Dendritic cell treated with granulocyte-macrophage colony-stimulating factor and Interleukin-4, amounts not matched to agents 40 ng/mL and 50 ng/mL, for 4 days (primary cell): ENCODE results near the gene APOA1.

Experiments
- H3K27ac Mint-ChIP-seq: one replicate; pipeline ENCODE4 v1.8.0; 2022; ENCODE audit warnings: mild to moderate bottlenecking, mixed read lengths
- H3K27me3 Mint-ChIP-seq: one replicate; pipeline ENCODE4 v1.8.0; 2022; ENCODE audit warnings: mild to moderate bottlenecking, mixed read lengths
- H3K36me3 Mint-ChIP-seq: one replicate; pipeline ENCODE4 v1.8.0; 2022; ENCODE audit warnings: low read depth, mixed read lengths
- H3K4me1 Mint-ChIP-seq: one replicate; pipeline ENCODE4 v1.8.0; 2022; ENCODE audit warnings: low read depth, mixed read lengths
- H3K4me3 Mint-ChIP-seq: one replicate; pipeline ENCODE4 v1.8.0; 2022; ENCODE audit warnings: mild to moderate bottlenecking, moderate library complexity, mixed read lengths
- H3K9me3 Mint-ChIP-seq: one replicate; pipeline ENCODE4 v1.8.0; 2022; ENCODE audit warnings: mixed read lengths
- intact Hi-C: fragments of 100-400 bp; cut with micrococcal nuclease; formaldehyde crosslinking; loops from one replicate; pipeline ENCODE4 v1.15.0; 2022

Gene APOA1

GRCh38 chr11:116852261-116853031 is 15.0 kb upstream of the APOA1 start:
- no peaks in the 10 kb centered on the region for H3K27me3 Mint-ChIP-seq
- peak overlapping the region; percentile 88 for H3K27ac Mint-ChIP-seq
- H3K9me3 Mint-ChIP-seq, result no peaks in the 10 kb centered on the region
- peaks cover 47% of the 10 kb centered on the region for H3K36me3 Mint-ChIP-seq
- intact Hi-C loops, result no loop called here
- H3K4me3 Mint-ChIP-seq, result peak overlapping the region; percentile 27
- H3K4me1 Mint-ChIP-seq, result peaks cover 69% of the 10 kb centered on the region

- H3K36me3 Mint-ChIP-seq, result peaks cover 47% of the 10 kb centered on the region
- H3K27ac Mint-ChIP-seq, result peak overlapping the region; percentile 88
- H3K4me3 Mint-ChIP-seq, result peak overlapping the region; percentile 51
- intact Hi-C loops, result no loop called here
- no peaks in the 10 kb centered on the region for H3K27me3 Mint-ChIP-seq
- H3K4me1 Mint-ChIP-seq, result peaks cover 68% of the 10 kb centered on the region
- H3K9me3 Mint-ChIP-seq, result no peaks in the 10 kb centered on the region
These were observed 14.2 kb upstream of the APOA1 start for GRCh38 chr11:116851626-116852025.

- no peak overlapping the region for H3K4me3 Mint-ChIP-seq
These were observed 12.1 kb upstream of the APOA1 start for GRCh38 chr11:116849486-116849885.

DNA sequence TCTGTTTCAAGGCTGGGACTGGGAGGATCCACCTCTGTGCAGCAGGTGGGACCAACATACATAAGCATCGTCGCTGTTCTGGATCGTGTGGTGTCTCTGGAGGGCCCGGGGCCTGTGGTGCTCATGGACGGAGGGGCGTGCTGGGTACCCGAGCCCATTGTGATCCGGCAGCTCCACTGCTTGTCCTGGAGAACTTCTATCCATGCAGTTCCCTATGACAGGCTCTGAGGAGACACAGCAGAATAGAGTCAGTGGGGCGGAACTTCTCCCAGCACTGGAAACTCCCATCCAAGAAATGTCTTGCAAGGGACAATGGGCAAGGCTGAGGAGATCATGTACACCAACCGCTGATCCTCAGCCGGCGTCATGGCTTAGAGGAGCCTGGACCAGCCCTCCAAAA is 11.6 kb upstream of the APOA1 start:
- Mint-ChIP-seq H3K9me3 (no peaks in the 10 kb centered on the region), H3K36me3 (peaks cover 58% of the 10 kb centered on the region), H3K4me3 (no peak overlapping the region), H3K27ac (peak overlapping the region; percentile 88), H3K27me3 (no peaks in the 10 kb centered on the region), H3K4me1 (peaks cover 45% of the 10 kb centered on the region)
- intact Hi-C loops, result loop anchor here (1.0 kb wide), 1 partner anchor 14 kb away; no protein-coding TSS in a partner anchor

More at GRCh38 chr11:116849486-116849885, 12.1 kb upstream of the APOA1 start:
- H3K4me1 Mint-ChIP-seq, result peaks cover 49% of the 10 kb centered on the region
- no peaks in the 10 kb centered on the region for H3K27me3 Mint-ChIP-seq
- intact Hi-C loops, result loop anchor here (1.0 kb wide), 1 partner anchor 14 kb away; no protein-coding TSS in a partner anchor
- H3K36me3 Mint-ChIP-seq, result peaks cover 54% of the 10 kb centered on the region
- no peaks in the 10 kb centered on the region for H3K9me3 Mint-ChIP-seq
- H3K27ac Mint-ChIP-seq, result peak overlapping the region; percentile 88

GRCh38 chr11:116847612-116848011 is 10.2 kb upstream of the APOA1 start:
- intact Hi-C loops, result no loop called here
- Mint-ChIP-seq H3K4me1 (peaks cover 31% of the 10 kb centered on the region), H3K4me3 (no peak overlapping the region), H3K27me3 (no peaks in the 10 kb centered on the region), H3K36me3 (peaks cover 72% of the 10 kb centered on the region), H3K9me3 (no peaks in the 10 kb centered on the region), H3K27ac (no peak overlapping the region)

- intact Hi-C loops, result no loop called here
These were observed 7.3 kb upstream of the APOA1 start for GRCh38 chr11:116844722-116845121.

DNA sequence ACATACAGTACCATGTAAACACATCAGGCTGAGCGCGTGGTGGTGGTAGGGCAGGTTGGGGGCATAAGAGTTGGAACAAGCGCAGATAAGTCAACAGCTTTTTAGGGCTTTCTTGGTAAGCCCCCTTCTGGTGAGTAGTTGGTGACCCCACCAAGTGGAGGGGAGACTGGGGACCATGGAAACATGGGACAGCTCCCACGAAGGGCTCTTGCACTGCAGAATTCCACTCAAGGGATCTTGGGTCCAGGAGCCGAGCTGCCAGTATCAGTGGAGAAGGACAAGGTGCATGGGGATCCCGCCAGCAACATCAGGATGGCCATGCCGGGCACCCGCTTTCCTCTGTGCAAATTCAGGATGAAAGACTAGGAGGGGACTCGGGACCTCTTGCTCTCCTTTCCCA is 6.2 kb upstream of the APOA1 start:
- peaks cover 5% of the 10 kb centered on the region for H3K4me1 Mint-ChIP-seq
- H3K27ac Mint-ChIP-seq, result no peak overlapping the region
- intact Hi-C loops, result no loop called here
- H3K36me3 Mint-ChIP-seq, result peaks cover 58% of the 10 kb centered on the region
- H3K27me3 Mint-ChIP-seq, result no peaks in the 10 kb centered on the region
- no peaks in the 10 kb centered on the region for H3K9me3 Mint-ChIP-seq
- no peak overlapping the region for H3K4me3 Mint-ChIP-seq

More at GRCh38 chr11:116844722-116845121, 7.3 kb upstream of the APOA1 start:
- Mint-ChIP-seq H3K36me3 (peaks cover 68% of the 10 kb centered on the region), H3K4me3 (no peak overlapping the region), H3K9me3 (no peaks in the 10 kb centered on the region), H3K27ac (no peak overlapping the region), H3K4me1 (peaks cover 11% of the 10 kb centered on the region), H3K27me3 (no peaks in the 10 kb centered on the region)

- no peak overlapping the region for H3K27ac Mint-ChIP-seq
- no peaks in the 10 kb centered on the region for H3K27me3 Mint-ChIP-seq
- peaks cover 5% of the 10 kb centered on the region for H3K4me1 Mint-ChIP-seq
- no peak overlapping the region for H3K4me3 Mint-ChIP-seq
- H3K9me3 Mint-ChIP-seq, result no peaks in the 10 kb centered on the region
- intact Hi-C loops, result no loop called here
- peaks cover 53% of the 10 kb centered on the region for H3K36me3 Mint-ChIP-seq
These were observed 5.5 kb upstream of the APOA1 start for GRCh38 chr11:116842909-116843308.

DNA sequence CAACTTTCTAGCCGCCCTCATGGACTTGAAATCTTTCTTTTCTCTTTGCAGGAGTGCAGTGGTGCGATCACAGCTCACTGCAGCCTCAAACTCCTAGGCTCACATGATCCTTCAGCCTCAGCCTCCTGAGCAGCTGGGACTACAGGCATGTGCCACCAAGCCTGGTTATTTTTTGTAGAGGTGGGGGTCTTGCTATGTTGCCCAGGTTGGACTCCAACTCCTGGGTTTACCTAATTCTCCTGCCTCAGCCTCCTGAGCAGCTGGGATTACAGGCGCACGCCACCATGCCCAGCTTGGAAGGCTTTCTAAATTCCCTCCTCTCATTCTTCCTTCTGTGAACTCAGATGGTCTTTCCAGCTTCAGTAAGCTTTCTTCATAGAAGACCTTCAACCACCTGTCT is 4.7 kb upstream of the APOA1 start:
- Mint-ChIP-seq H3K4me1 (peaks cover 5% of the 10 kb centered on the region), H3K27ac (no peak overlapping the region), H3K4me3 (no peak overlapping the region), H3K36me3 (peaks cover 45% of the 10 kb centered on the region), H3K9me3 (no peaks in the 10 kb centered on the region), H3K27me3 (no peaks in the 10 kb centered on the region)
- intact Hi-C loops, result no loop called here

DNA sequence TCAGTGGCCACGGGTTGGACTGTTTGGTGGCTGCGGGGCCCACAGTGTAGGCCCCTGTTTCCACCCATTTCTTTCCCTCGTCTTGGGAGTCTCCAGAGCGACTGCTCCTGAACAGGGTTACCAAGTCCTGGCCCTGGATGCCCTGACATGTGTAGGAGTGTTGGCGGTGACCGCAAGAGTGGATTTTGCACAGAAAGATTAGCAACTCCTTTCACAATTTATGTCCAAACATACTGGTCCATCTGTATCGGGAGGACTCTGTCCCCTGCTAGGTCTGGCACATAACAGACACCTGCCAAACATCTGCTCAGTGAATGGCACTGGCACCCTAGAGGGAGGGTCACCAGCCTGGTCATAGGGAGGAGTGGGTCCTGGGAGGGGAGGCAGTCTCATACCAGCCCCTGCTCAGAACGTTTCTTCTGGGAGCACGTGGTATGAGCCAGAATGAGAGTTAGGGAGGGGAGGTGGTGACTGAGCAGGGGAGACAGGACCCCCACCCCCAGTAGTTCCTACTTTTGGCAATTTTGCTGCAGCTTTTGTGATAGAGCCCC is 3.4 kb upstream of the APOA1 start:
- peaks cover 3% of the 10 kb centered on the region for H3K27me3 Mint-ChIP-seq
- peaks cover 32% of the 10 kb centered on the region for H3K36me3 Mint-ChIP-seq
- H3K4me1 Mint-ChIP-seq, result peaks cover 11% of the 10 kb centered on the region
- no peaks in the 10 kb centered on the region for H3K9me3 Mint-ChIP-seq
- H3K4me3 Mint-ChIP-seq, result no peak overlapping the region
- intact Hi-C loops, result no loop called here
- H3K27ac Mint-ChIP-seq, result no peak overlapping the region

DNA sequence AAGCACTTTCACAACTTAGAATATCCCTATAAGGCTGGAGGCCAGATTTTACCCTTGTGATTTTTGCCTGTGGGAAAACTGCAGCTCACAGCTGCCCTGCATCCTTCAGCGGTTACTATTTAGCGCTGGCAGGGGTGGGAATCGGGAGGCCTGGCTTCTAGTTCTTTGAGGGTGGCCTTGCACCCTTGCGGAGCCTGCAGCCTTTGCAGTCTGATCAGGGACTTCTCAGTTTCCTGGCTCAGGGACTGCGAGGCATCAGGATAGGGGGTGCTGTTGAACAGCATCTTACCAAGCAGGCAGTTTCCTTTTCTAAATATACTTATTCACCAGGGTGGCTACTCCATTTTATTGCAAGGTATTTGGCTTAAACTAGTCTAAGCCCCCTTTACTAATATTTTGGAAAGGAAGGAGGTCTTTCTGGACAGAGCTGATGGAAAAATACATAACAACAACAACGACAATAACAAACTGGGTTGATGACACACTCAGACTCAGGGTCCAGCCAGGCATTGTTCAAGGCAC is 2.9 kb upstream of the APOA1 start:
- no peaks in the 10 kb centered on the region for H3K9me3 Mint-ChIP-seq
- no peak overlapping the region for H3K4me3 Mint-ChIP-seq
- no peak overlapping the region for H3K27ac Mint-ChIP-seq
- peaks cover 27% of the 10 kb centered on the region for H3K36me3 Mint-ChIP-seq
- H3K4me1 Mint-ChIP-seq, result peaks cover 17% of the 10 kb centered on the region
- intact Hi-C loops, result no loop called here
- H3K27me3 Mint-ChIP-seq, result peaks cover 5% of the 10 kb centered on the region

GRCh38 chr11:116838321-116839084 is 1.1 kb upstream of the APOA1 start:
- no peak overlapping the region for H3K27ac Mint-ChIP-seq
- peaks cover 9% of the 10 kb centered on the region for H3K36me3 Mint-ChIP-seq
- H3K4me3 Mint-ChIP-seq, result no peak overlapping the region
- H3K4me1 Mint-ChIP-seq, result peaks cover 25% of the 10 kb centered on the region
- intact Hi-C loops, result loop anchor here (5.0 kb wide), 1 partner anchor 46 kb away; the partner anchor contains the start of gene APOA5
- peaks cover 9% of the 10 kb centered on the region for H3K27me3 Mint-ChIP-seq
- H3K9me3 Mint-ChIP-seq, result no peaks in the 10 kb centered on the region

- Mint-ChIP-seq H3K9me3 (no peaks in the 10 kb centered on the region), H3K27ac (no peak overlapping the region), H3K36me3 (no peaks in the 10 kb centered on the region), H3K4me1 (peaks cover 25% of the 10 kb centered on the region), H3K27me3 (peaks cover 9% of the 10 kb centered on the region), H3K4me3 (no peak overlapping the region)
- intact Hi-C loops, result loop anchor here (5.0 kb wide), 1 partner anchor 44 kb away; the partner anchor contains the start of gene APOA5
These were observed 810 bp downstream of the APOA1 start for GRCh38 chr11:116836632-116836991.
